WI38 (cell line): ENCODE measurements around the gene ORC5.

Source experiments
- H3K4me3 ChIP-seq: 2 replicates; pipeline ENCODE4 v1.5.1; 2011; ENCODE audit warnings: low read depth, mild to moderate bottlenecking, control low read depth, low read length
- TF ChIP-seq, protein P1 (sequence below): IDR thresholded peaks from 2 replicates; pipeline ENCODE4 v1.5.1; 2012; ENCODE audit warnings: low read depth, mild to moderate bottlenecking, control low read depth, low read length

ORC5 gene

DNA sequence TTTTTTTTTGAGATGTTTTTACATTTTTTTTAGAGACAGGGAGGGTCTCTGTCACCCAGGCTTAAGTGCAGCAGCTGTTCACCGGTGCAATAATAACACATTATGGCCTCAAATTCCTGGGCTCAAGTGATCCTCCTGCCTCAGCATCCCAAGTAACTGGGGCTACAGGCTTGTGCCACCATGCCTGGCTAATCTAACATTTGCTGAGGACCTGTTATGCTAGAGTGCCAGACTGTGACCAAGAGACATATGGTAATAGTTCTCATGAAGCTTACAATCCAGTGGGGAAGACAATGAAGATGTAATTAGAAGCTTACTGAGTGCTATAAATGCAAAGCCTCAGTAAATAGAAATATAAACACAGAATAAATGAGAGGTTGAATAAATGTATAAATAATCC is 17.6 kb upstream of the ORC5 start:
- TF ChIP-seq, protein P1, sequence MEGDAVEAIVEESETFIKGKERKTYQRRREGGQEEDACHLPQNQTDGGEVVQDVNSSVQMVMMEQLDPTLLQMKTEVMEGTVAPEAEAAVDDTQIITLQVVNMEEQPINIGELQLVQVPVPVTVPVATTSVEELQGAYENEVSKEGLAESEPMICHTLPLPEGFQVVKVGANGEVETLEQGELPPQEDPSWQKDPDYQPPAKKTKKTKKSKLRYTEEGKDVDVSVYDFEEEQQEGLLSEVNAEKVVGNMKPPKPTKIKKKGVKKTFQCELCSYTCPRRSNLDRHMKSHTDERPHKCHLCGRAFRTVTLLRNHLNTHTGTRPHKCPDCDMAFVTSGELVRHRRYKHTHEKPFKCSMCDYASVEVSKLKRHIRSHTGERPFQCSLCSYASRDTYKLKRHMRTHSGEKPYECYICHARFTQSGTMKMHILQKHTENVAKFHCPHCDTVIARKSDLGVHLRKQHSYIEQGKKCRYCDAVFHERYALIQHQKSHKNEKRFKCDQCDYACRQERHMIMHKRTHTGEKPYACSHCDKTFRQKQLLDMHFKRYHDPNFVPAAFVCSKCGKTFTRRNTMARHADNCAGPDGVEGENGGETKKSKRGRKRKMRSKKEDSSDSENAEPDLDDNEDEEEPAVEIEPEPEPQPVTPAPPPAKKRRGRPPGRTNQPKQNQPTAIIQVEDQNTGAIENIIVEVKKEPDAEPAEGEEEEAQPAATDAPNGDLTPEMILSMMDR = no peak
- no peak overlapping the region for H3K4me3 ChIP-seq

DNA sequence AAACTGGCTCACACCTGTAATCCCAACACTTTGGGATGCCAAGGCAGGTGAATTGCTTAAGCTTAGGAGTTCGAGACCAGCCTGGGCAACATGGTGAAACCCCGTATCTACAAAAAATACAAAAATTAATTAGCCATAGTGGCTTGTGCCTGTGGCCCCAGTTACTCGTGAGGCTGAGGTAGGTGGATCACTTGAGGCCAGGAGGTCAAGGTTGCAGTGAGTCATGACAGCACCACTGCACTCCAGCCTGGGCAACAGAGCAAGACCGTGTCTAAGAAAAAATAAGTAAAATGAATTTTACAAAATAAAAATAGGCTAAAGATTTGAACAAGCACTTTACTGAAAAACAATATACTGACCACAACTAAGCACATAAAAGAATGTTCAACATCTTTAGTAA is 9.8 kb upstream of the ORC5 start:
- TF ChIP-seq, protein P1 = no peak
- no peak overlapping the region for H3K4me3 ChIP-seq

DNA sequence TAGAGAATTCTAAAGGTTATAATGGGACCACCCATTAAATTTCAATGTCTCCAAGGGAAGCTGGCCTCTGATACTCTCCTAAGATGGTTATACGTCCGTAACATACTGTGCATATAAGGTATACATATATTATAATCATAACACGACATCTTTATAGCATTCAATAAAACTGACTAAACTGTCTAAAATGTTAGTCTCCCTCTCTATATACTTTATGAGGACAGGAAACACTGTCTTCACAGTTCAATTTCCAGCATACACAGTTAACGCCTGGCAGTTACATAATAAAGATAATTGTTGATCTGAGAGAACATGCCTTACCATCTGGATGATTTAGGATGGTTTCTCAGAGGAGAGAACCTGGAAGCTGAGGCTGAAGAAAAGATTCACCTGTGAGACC is 1.2 kb upstream of the ORC5 start:
- TF ChIP-seq, protein P1 = no peak
- no peak overlapping the region for H3K4me3 ChIP-seq

DNA sequence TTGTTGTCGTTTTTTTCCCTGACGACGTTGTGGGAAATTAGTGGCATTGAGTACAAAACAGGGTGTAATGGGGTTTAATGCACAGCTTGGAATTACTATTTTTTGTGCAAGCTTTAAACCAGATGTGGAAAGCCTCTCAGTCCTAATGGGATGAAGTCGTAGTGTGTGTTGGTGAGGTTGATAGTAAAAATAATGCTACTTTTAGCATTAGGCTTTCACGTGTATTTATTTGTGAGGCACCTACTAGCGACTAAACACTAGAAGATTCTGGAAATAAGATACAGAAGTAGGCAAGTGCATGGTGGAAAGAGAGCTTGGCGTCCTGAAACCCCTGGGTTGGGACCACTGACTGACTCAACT is 588 bp upstream of the ORC5 start:
- H3K4me3 ChIP-seq = peak overlapping the region; percentile 96
- TF ChIP-seq, protein P1 = no peak

DNA sequence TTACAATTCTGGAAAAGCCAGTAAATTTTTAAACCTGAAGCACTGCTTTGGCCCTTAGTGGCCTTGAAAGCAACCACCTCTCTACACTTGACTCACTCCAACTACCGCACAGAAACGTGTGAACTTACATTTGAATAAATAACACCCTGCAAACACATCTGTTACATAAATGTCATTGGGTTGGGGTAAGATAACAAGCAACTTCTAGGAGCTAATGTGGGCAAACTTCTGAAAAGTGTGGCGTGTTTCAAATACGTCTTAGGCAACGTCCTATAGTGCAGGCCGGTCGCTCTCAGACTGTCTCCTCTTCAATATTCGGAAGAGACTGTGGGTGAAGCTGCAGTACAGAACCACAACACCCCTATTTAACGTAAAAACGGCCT is 474 bp downstream of the ORC5 start:
- TF ChIP-seq, protein P1 = no peak
- H3K4me3 ChIP-seq = peak overlapping the region; percentile 96

DNA sequence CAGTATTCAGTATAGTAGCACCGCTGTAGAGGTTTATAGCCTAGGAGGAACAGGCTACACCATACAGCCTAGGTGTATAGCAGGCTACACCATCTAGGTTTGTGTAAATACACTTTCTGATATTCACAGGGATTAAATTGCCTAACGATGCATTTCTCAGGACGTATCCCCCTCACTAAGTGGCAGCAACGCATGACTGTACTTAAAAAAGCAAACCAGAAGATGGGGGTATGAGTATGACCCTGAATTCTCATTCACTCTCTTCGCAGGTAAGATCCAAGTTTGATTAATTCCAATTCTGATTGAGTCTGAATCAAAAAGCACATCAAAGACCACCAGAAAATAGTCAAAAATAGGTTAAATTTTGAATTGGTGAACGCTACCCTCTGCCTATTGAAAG is 972 bp downstream of the ORC5 start:
- TF ChIP-seq, protein P1 = no peak
- peak overlapping the region; percentile 96 for H3K4me3 ChIP-seq

DNA sequence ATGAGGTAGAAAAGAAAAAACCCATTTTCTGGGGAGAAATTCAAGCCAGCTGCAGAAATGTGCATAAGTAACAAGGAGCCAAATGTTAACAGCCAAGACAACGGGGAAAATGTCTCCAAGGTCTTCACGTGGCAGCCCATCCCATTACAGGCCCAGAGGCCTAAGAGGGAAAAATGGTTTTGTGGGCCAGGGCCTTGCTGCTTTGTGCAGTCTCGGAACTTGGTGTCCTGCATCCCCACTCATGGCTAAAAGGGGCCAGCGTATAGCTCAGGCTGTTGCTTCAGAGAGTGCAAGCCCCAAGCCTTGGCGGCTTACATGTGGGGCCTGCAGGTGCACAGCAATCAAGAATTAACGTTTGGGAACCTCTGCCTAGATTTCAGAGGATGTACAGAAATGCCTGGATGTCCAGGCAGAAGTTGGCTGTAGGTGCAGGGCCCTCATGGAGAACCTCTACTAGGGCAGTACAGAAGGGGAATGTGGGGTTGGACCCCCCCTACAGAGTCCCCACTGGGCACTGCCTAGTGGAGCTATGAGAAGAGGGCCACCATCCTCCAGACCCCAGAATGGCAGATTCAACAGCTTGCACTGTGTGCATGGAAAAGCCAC is 9.0 kb downstream of the ORC5 start:
- H3K4me3 ChIP-seq = no peak overlapping the region
- TF ChIP-seq, protein P1 = no peak
